ENCODE results near the gene AQP1.

GRCh38 chr7:30869794-30870611 is 41.6 kb upstream of the AQP1 start:
- TF ChIP-seq POLR2AphosphoS5 (IDR thresholded peaks at IDR 0.05) (no peak), EP300 (IDR thresholded peaks at IDR 0.05) (no peak), CTCF (IDR thresholded peaks at IDR 0.05) (no peak), POLR2A (IDR thresholded peaks at IDR 0.05) (no peak)

Data from gastroesophageal sphincter (tissue), 3 donors.